GM12878 (cell line): Measurements from ENCODE around the gene MGAT5. TPM values are rescaled to one million over a fixed set of nuclear protein-coding genes. Genes with fewer than 3 reads are reported as not detected.

Experiments
- ATAC-seq: fragments of 200-7000 bp; cut with Tn5 transposase; 3 replicates; pipeline ENCODE4 v1.9.1; 2020; ENCODE audit warnings: mild to moderate bottlenecking, moderate library complexity
- BruUV-seq: library from RNA; stranded (reverse); fragments of 400-500 nt; replicated peaks from 2 replicates; lab custom pipeline; 2021; lab: Mats Ljungman, UMichigan
- CTCF ChIA-PET: fragments of 300-600 bp; sonication (Branson Sonifier 250); formaldehyde crosslinking; extraction: SDS; loops from one replicate; lab custom pipeline; 2021; ENCODE audit warnings: inconsistent platforms; lab: Yijun Ruan, JAX
- POLR2A ChIA-PET: fragments of 350-600 bp; formaldehyde crosslinking; extraction: SDS; loops from one replicate; lab custom pipeline; 2021; ENCODE audit warnings: inconsistent platforms; lab: Charles Lee
- RAD21 ChIA-PET: fragments of 300-600 bp; sonication (Branson Sonifier 250); formaldehyde crosslinking; loops from one replicate; lab custom pipeline; 2023; ENCODE audit warnings: antibody characterized with exemption; ENCODE audit not compliant: unreplicated experiment; lab: Charles Lee
- SMC1A ChIA-PET: fragments of 300-600 bp; sonication (Branson Sonifier 250); formaldehyde crosslinking; loops from one replicate; lab custom pipeline; 2023; ENCODE audit not compliant: unreplicated experiment, uncharacterized antibody; lab: Charles Lee
- DNase-seq: peaks from one replicate; pipeline ENCODE4 v3.0.0-alpha.2; 2011; ENCODE audit warnings: low read depth, low spot score
- FAIRE-seq: peaks from 3 replicates; lab custom pipeline; 2011; peaks lifted over from hg19 to GRCh38; lab: Jason Lieb, UNC
- H2AFZ ChIP-seq: 2 replicates; pipeline ENCODE4 v1.6.0; 2011; ENCODE audit warnings: low read depth, low read length, control low read depth; ENCODE audit not compliant: control insufficient read depth
- H3K27ac ChIP-seq: 2 replicates; pipeline ENCODE4 v1.5.1; 2011; ENCODE audit warnings: control low read depth; ENCODE audit not compliant: control insufficient read depth, insufficient read depth
- H3K27me3 ChIP-seq, 2 experiments: replicated peaks in 1 of 2; 2 replicates each; pipeline versions ENCODE4 v1.6.0 to v1.6.1; 2011; ENCODE audit warnings: low read length in 1 of 2; ENCODE audit not compliant: control insufficient read depth in 2 of 2, insufficient read depth in 2 of 2
- H3K36me3 ChIP-seq, 2 experiments: 2 replicates each; pipeline ENCODE4 v1.5.1; 2011; ENCODE audit warnings: low read length in 1 of 2; ENCODE audit not compliant: control insufficient read depth in 2 of 2, insufficient read depth in 2 of 2
- H3K4me1 ChIP-seq: 2 replicates; pipeline ENCODE4 v1.6.1; 2011; ENCODE audit warnings: mild to moderate bottlenecking, low read length, moderate library complexity, mixed read lengths; ENCODE audit not compliant: control insufficient read depth, insufficient read depth
- H3K4me2 ChIP-seq: 2 replicates; pipeline ENCODE4 v1.6.0; 2011; ENCODE audit warnings: control low read depth; ENCODE audit not compliant: control insufficient read depth, insufficient read depth
- H3K4me3 ChIP-seq: fragments of 200-600 bp; sonication (generic); 2 replicates; pipeline ENCODE4 v1.5.1; 2016
- H3K79me2 ChIP-seq: 2 replicates; pipeline ENCODE4 v1.6.0; 2011; ENCODE audit warnings: low read length; ENCODE audit not compliant: control insufficient read depth, insufficient read depth
- H3K9ac ChIP-seq: 2 replicates; pipeline ENCODE4 v1.8.0; 2011; ENCODE audit warnings: low read length, control low read depth, mixed read lengths; ENCODE audit not compliant: control insufficient read depth, insufficient read depth
- H3K9me3 ChIP-seq: replicated peaks from 3 replicates; pipeline ENCODE4 v1.5.1; 2011; ENCODE audit warnings: mild to moderate bottlenecking, low read length; ENCODE audit not compliant: control insufficient read depth, insufficient read depth
- H4K20me1 ChIP-seq: 2 replicates; pipeline ENCODE4 v1.6.0; 2011; ENCODE audit not compliant: control insufficient read depth, insufficient read depth
- BCL11A ChIP-seq: IDR thresholded peaks from 2 replicates; pipeline ENCODE4 v1.6.1; 2011; ENCODE audit warnings: low read depth, low read length
- NR2C1 ChIP-seq: fragments of 450-650 bp; IDR thresholded peaks from 2 replicates; pipeline ENCODE4 v1.6.1; 2017; ENCODE audit warnings: antibody characterized with exemption, mild to moderate bottlenecking, moderate library complexity
- RAD21 ChIP-seq: IDR thresholded peaks from 2 replicates; pipeline ENCODE4 v1.6.1; 2011; ENCODE audit warnings: mild to moderate bottlenecking, low read depth, low read length, moderate library complexity; ENCODE audit not compliant: insufficient read depth
- SPI1 ChIP-seq: IDR thresholded peaks from 2 replicates; pipeline ENCODE4 v1.6.1; 2011; ENCODE audit warnings: low read depth, mild to moderate bottlenecking, low read length, moderate library complexity, borderline replicate concordance; ENCODE audit not compliant: insufficient read depth
- SRF ChIP-seq, 2 experiments: IDR thresholded peaks; 2 replicates each; pipeline ENCODE4 v1.6.1; 2011; ENCODE audit warnings: low read depth in 2 of 2, low read length in 2 of 2, mild to moderate bottlenecking in 1 of 2, moderate library complexity in 1 of 2
- YY1 ChIP-seq: IDR thresholded peaks from 2 replicates; pipeline ENCODE4 v1.6.1; 2011; ENCODE audit warnings: low read depth, mild to moderate bottlenecking, low read length
- ZNF384 ChIP-seq: IDR thresholded peaks from 2 replicates; pipeline ENCODE4 v1.6.1; 2012; ENCODE audit warnings: low read depth, mild to moderate bottlenecking, low read length, improper control_type of control experiment, borderline replicate concordance
- WGBS: methylation state at CpG from one replicate; pipeline ENCODE4 v1.1.6; 2016; ENCODE audit warnings: low lambda C conversion rate; ENCODE audit not compliant: insufficient replicate concordance, insufficient coverage; ENCODE audit errors: missing lambda C conversion rate; 5-methylcytosine and 5-hydroxymethylcytosine counted together
- in situ Hi-C: fragments of 300-500 bp; cut with MboI; formaldehyde crosslinking; loops from 9 replicates; pipeline ENCODE4 v1.14.3; 2018; ENCODE audit warnings: mixed read lengths
- intact Hi-C: fragments of 100-400 bp; cut with micrococcal nuclease; formaldehyde crosslinking; loops from one replicate; pipeline ENCODE4 v1.14.2; 2022; ENCODE audit not compliant: unreplicated experiment
- polyA plus RNA-seq, 11 experiments: library from polyadenylated mRNA; depleted of rRNA in 4 of 11; unstranded in 6 of 11; stranded (reverse) in 5 of 11; fragments of >200 nt; fragmentation: Nextera tagmentation in 4 of 11; fragmentation: Illumina TruSeq in 1 of 11; extraction: Ambion mirVana in 4 of 11; extraction: Trizol in 1 of 11; gene quantifications; 1 replicate in 1 of 11; 2 replicates in 10 of 11; pipeline versions ENCODE4 v1.2.1 to v1.2.3, GENCODE V29; 2011 to 2016; ENCODE audit warnings: inconsistent platforms in 2 of 11, missing spikeins in 2 of 11, low read depth in 1 of 11
- total RNA-seq, 4 experiments: library from RNA; depleted of rRNA in 3 of 4; stranded (reverse); fragments of >200 nt in 3 of 4; fragmentation: Illumina TruSeq in 1 of 4; extraction: Trizol in 1 of 4; gene quantifications; 2 replicates each; pipeline versions ENCODE4 v1.2.1 to v1.2.3, GENCODE V29; 2013 to 2021
- TF ChIP-seq, protein P1 (sequence below): fragments of 450-650 bp; IDR thresholded peaks from 2 replicates; pipeline ENCODE4 v1.6.1; 2017; ENCODE audit warnings: mild to moderate bottlenecking
- TF ChIP-seq, protein P2 (sequence below): fragments of 450-650 bp; IDR thresholded peaks from 2 replicates; pipeline ENCODE4 v1.6.1; 2017; ENCODE audit warnings: mild to moderate bottlenecking, moderate library complexity
- TF ChIP-seq, protein P3 (sequence below): fragments of 150-350 bp; IDR thresholded peaks from 2 replicates; pipeline ENCODE4 v1.6.1; 2014; ENCODE audit warnings: mild to moderate bottlenecking, low read depth, low read length
- TF ChIP-seq, protein P4 (sequence below): IDR thresholded peaks from 2 replicates; pipeline ENCODE4 v1.6.1; 2011; ENCODE audit warnings: borderline replicate concordance, low read depth, mild to moderate bottlenecking, moderate library complexity, mixed read lengths, low read length; ENCODE audit not compliant: insufficient read depth; ENCODE audit errors: extremely low read length
- TF ChIP-seq, protein P5 (sequence below): fragments of 450-650 bp; IDR thresholded peaks from 2 replicates; pipeline ENCODE4 v1.6.1; 2016; ENCODE audit warnings: mild to moderate bottlenecking

Gene MGAT5
- total and polyA plus RNA-seq, 10 of the 15 experiments (the other 5 are each of a cell fraction or from before 2014, with no cell fraction given), result 4.9 to 104 (median 36.2) TPM

DNA sequence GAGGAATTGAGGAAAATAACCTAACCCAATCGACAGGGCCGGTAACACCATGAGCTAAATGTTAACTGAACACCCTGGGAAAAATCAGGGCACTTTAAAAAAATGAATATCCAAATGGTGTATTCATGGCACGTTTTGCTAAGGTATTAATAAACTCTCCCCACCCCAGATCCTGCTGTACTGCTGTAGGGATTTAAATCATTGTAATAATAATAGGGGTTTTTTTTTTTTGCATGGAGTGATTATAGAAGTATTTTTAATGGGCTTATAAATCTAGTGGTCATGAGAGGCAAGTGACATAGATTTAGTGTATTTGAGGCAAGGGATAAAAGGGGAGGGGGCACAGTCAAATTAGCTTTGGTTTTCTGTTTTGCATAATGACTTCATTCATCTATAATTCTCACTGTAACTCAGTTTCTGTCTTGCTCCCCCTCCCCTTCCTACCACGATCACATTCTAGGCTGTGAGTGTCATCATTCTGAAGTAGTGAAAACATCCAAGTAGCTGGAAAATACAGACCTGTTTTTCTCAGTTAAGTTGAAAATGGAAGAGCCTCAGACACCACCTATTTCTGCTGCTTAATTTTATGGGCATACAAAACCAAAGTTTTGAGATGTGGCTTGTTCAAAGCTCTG, 18.2 kb upstream of the MGAT5 start:
- 86% methylated on average over 4 of the region's 4 CpGs for WGBS
- Histone ChIP-seq H3K4me2 (no peak overlapping the region), H3K36me3 (peaks cover 0 to 3% of the 10 kb centered on the region in 2 experiments; a peak in 2 of 4 replicates), H3K27me3 (no peaks in the 10 kb centered on the region), H3K4me3 (peak overlapping the region; percentile 20; the same call in 1 of the 2 replicates), H3K27ac (peak overlapping the region; percentile 17), H3K79me2 (peaks cover 74% of the 10 kb centered on the region), H3K9ac (no peak overlapping the region), H3K9me3 (no peaks in the 10 kb centered on the region; the same call in 2 of the 3 replicates), H4K20me1 (no peaks in the 10 kb centered on the region), H2AFZ (no peak overlapping the region), H3K4me1 (peaks cover 54% of the 10 kb centered on the region)
- no peak for ATAC-seq
- no peak for DNase-seq
- ChIA-PET POLR2A (interaction anchor here (0.6 to 0.9 kb wide), 2 partner anchors 15 to 177 kb away, joined by 3 read pairs; no protein-coding TSS in a partner anchor), RAD21 (interaction anchor here (0.8 to 2.0 kb wide), 3 partner anchors 116 to 177 kb away, joined by 3 to 11 read pairs (median 3); no protein-coding TSS in a partner anchor), CTCF (interaction anchor here (0.6 to 4.1 kb wide), 9 partner anchors 9 to 1262 kb away, joined by 3 to 38 read pairs (median 6); no protein-coding TSS in a partner anchor), SMC1A (interaction anchor here (0.7 to 3.0 kb wide), 13 partner anchors 8 to 216 kb away, joined by 3 to 20 read pairs (median 6); partner anchors contain the start of gene MGAT5)
- in situ Hi-C loops (no loop called here), intact Hi-C loops (loop anchor here (10.0 kb wide), 1 partner anchor 281 kb away; no protein-coding TSS in a partner anchor)
- no TSS peak for BruUV-seq
- FAIRE-seq, result no peak
- TF ChIP-seq ZNF384, result no peak
- TF ChIP-seq, protein P1, sequence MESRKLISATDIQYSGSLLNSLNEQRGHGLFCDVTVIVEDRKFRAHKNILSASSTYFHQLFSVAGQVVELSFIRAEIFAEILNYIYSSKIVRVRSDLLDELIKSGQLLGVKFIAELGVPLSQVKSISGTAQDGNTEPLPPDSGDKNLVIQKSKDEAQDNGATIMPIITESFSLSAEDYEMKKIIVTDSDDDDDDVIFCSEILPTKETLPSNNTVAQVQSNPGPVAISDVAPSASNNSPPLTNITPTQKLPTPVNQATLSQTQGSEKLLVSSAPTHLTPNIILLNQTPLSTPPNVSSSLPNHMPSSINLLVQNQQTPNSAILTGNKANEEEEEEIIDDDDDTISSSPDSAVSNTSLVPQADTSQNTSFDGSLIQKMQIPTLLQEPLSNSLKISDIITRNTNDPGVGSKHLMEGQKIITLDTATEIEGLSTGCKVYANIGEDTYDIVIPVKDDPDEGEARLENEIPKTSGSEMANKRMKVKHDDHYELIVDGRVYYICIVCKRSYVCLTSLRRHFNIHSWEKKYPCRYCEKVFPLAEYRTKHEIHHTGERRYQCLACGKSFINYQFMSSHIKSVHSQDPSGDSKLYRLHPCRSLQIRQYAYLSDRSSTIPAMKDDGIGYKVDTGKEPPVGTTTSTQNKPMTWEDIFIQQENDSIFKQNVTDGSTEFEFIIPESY, result no peak
- TF ChIP-seq, protein P2, sequence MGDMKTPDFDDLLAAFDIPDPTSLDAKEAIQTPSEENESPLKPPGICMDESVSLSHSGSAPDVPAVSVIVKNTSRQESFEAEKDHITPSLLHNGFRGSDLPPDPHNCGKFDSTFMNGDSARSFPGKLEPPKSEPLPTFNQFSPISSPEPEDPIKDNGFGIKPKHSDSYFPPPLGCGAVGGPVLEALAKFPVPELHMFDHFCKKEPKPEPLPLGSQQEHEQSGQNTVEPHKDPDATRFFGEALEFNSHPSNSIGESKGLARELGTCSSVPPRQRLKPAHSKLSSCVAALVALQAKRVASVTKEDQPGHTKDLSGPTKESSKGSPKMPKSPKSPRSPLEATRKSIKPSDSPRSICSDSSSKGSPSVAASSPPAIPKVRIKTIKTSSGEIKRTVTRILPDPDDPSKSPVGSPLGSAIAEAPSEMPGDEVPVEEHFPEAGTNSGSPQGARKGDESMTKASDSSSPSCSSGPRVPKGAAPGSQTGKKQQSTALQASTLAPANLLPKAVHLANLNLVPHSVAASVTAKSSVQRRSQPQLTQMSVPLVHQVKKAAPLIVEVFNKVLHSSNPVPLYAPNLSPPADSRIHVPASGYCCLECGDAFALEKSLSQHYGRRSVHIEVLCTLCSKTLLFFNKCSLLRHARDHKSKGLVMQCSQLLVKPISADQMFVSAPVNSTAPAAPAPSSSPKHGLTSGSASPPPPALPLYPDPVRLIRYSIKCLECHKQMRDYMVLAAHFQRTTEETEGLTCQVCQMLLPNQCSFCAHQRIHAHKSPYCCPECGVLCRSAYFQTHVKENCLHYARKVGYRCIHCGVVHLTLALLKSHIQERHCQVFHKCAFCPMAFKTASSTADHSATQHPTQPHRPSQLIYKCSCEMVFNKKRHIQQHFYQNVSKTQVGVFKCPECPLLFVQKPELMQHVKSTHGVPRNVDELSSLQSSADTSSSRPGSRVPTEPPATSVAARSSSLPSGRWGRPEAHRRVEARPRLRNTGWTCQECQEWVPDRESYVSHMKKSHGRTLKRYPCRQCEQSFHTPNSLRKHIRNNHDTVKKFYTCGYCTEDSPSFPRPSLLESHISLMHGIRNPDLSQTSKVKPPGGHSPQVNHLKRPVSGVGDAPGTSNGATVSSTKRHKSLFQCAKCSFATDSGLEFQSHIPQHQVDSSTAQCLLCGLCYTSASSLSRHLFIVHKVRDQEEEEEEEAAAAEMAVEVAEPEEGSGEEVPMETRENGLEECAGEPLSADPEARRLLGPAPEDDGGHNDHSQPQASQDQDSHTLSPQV, result no peak
- no peak for TF ChIP-seq SPI1
- TF ChIP-seq, protein P3, sequence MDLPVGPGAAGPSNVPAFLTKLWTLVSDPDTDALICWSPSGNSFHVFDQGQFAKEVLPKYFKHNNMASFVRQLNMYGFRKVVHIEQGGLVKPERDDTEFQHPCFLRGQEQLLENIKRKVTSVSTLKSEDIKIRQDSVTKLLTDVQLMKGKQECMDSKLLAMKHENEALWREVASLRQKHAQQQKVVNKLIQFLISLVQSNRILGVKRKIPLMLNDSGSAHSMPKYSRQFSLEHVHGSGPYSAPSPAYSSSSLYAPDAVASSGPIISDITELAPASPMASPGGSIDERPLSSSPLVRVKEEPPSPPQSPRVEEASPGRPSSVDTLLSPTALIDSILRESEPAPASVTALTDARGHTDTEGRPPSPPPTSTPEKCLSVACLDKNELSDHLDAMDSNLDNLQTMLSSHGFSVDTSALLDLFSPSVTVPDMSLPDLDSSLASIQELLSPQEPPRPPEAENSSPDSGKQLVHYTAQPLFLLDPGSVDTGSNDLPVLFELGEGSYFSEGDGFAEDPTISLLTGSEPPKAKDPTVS, result no peak
- TF ChIP-seq NR2C1, result no peak
- no peak for TF ChIP-seq YY1
- TF ChIP-seq RAD21, result no peak
- TF ChIP-seq BCL11A, result no peak
- no peak for TF ChIP-seq SRF (IDR thresholded peaks at IDR 0.05; ENCODE audit: low read depth in 2 of 2, low read length in 2 of 2)
- TF ChIP-seq, protein P4, sequence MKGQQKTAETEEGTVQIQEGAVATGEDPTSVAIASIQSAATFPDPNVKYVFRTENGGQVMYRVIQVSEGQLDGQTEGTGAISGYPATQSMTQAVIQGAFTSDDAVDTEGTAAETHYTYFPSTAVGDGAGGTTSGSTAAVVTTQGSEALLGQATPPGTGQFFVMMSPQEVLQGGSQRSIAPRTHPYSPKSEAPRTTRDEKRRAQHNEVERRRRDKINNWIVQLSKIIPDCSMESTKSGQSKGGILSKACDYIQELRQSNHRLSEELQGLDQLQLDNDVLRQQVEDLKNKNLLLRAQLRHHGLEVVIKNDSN, result no peak
- TF ChIP-seq, protein P5, sequence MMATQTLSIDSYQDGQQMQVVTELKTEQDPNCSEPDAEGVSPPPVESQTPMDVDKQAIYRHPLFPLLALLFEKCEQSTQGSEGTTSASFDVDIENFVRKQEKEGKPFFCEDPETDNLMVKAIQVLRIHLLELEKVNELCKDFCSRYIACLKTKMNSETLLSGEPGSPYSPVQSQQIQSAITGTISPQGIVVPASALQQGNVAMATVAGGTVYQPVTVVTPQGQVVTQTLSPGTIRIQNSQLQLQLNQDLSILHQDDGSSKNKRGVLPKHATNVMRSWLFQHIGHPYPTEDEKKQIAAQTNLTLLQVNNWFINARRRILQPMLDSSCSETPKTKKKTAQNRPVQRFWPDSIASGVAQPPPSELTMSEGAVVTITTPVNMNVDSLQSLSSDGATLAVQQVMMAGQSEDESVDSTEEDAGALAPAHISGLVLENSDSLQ, result no peak
